Body of pancreas (tissue), 4 donors: ENCODE measurements around the gene NKD2. TPM values are rescaled to one million over a fixed set of nuclear protein-coding genes. Genes with fewer than 3 reads are reported as not detected.

Source experiments
- ATAC-seq: fragments of 150-250 bp; one replicate; pipeline ENCODE4 v1.9.1; 2016
- DNase-seq, 4 donors: peaks; one replicate each; pipeline ENCODE4 v3.0.0-alpha.2; 2019
- H3K27ac ChIP-seq, 4 donors: fragments of 200-600 bp; sonication (generic); 1 replicate in 3 of 4; 2 replicates in 1 of 4; pipeline versions ENCODE4 v1.5.1 to v1.6.1; 2016 to 2019; ENCODE audit warnings: mild to moderate bottlenecking in 1 of 4, mixed read lengths in 1 of 4, moderate library complexity in 1 of 4
- H3K27me3 ChIP-seq, 2 donors: fragments of 200-600 bp; sonication (generic); one replicate each; pipeline ENCODE4 v1.6.0; 2016; ENCODE audit warnings: mild to moderate bottlenecking in 1 of 2
- H3K36me3 ChIP-seq, 2 donors: fragments of 200-600 bp; sonication (generic); replicated peaks in 1 of 2; 2 replicates each; pipeline ENCODE4 v1.5.1; 2016; ENCODE audit warnings: low read depth in 2 of 2; ENCODE audit not compliant: insufficient read depth in 1 of 2
- H3K4me1 ChIP-seq: fragments of 200-600 bp; sonication (generic); one replicate; pipeline ENCODE4 v1.6.0; 2016
- H3K4me3 ChIP-seq, 2 donors: fragments of 200-600 bp; sonication (generic); 1 replicate in 1 of 2; 2 replicates in 1 of 2; pipeline ENCODE4 v1.5.1; 2016 to 2019
- H3K9me3 ChIP-seq, 3 donors: fragments of 200-600 bp; sonication (generic); 1 replicate in 2 of 3; 2 replicates in 1 of 3; pipeline ENCODE4 v1.5.1; 2016
- POLR2A ChIP-seq, 3 donors: fragments of 450-650 bp; IDR thresholded peaks; one replicate each; pipeline ENCODE4 v1.6.1; 2016; ENCODE audit warnings: antibody characterized with exemption in 3 of 3, mild to moderate bottlenecking in 2 of 3
- WGBS, 2 donors: methylation state at CpG; one replicate each; pipeline ENCODE4 v1.1.5; 2017; 5-methylcytosine and 5-hydroxymethylcytosine counted together
- intact Hi-C: fragments of 100-400 bp; cut with DNase I; formaldehyde crosslinking; loops from one replicate; pipeline ENCODE4 v1.15.1; 2023
- total RNA-seq, 2 donors: library from RNA; depleted of rRNA; stranded (reverse); fragments of >200 nt; gene quantifications; one replicate each; pipeline ENCODE4 v1.1.0, GENCODE V29; 2016
- TF ChIP-seq, protein P1 (sequence below), 7 experiments: fragments of 450-650 bp in 4 of 7; fragments of 200-600 bp in 3 of 7; sonication (generic) in 3 of 7; IDR thresholded peaks; one replicate each; pipeline ENCODE4 v1.5.1; 2016 to 2019; ENCODE audit warnings: antibody characterized with exemption in 7 of 7

Gene NKD2
- total RNA-seq, 2 donors from 2014 or later = 4.2 to 12.2 TPM

DNA sequence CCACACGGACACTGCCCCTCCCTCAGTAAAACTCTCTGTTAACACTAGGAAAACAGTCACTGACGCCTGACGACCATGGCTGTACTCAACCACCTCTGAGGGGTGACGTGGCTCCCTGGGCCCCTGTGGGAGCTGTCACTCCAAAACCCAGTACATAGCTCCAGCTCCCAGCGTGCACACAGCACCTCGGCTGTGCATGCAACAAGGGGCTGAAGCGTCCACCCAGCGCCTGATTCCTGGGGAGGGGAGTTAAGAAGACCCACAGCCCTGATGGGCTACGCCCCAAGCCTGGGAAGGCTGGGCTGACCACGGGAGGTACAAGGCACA, 66.9 kb downstream of the NKD2 start:
- no peak for TF ChIP-seq POLR2A (IDR thresholded peaks at IDR 0.05)
- TF ChIP-seq, protein P1, sequence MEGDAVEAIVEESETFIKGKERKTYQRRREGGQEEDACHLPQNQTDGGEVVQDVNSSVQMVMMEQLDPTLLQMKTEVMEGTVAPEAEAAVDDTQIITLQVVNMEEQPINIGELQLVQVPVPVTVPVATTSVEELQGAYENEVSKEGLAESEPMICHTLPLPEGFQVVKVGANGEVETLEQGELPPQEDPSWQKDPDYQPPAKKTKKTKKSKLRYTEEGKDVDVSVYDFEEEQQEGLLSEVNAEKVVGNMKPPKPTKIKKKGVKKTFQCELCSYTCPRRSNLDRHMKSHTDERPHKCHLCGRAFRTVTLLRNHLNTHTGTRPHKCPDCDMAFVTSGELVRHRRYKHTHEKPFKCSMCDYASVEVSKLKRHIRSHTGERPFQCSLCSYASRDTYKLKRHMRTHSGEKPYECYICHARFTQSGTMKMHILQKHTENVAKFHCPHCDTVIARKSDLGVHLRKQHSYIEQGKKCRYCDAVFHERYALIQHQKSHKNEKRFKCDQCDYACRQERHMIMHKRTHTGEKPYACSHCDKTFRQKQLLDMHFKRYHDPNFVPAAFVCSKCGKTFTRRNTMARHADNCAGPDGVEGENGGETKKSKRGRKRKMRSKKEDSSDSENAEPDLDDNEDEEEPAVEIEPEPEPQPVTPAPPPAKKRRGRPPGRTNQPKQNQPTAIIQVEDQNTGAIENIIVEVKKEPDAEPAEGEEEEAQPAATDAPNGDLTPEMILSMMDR (IDR thresholded peaks at IDR 0.05) = no peak
- Histone ChIP-seq H3K36me3 (peaks cover 0 to 40% of the 10 kb centered on the region in 2 donors), H3K4me3 (no peak overlapping the region), H3K27ac (no peak overlapping the region), H3K4me1 (no peaks in the 10 kb centered on the region), H3K27me3 (no peaks in the 10 kb centered on the region), H3K9me3 (no peaks in the 10 kb centered on the region)
- WGBS, 2 donors = 89% methylated on average over 10 of the region's 10 CpGs; no CpG with 5 or more reads in 1 of the 2 donors
- DNase-seq = no peak
- no peak for ATAC-seq
- intact Hi-C loops = no loop called here

DNA sequence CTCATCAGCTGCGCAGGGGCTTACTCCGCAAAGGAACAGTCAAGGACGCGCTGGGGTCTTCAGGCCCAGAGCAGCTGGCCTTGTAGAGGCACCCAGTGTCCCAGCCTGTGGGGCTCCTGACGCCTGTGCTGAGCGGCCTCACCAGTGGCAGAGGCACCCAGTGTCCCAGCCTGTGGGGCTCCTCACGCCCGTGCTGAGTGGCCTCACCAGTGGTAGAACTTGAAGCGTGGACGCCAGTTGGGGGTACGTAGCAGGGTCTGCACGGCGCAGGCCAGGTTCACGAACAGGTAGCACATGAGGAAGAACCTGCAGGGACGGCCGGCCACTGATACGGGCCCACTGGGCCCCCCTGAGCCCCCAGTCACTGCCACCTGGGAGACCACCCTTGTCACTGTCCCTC, 67.3 kb downstream of the NKD2 start:
- Histone ChIP-seq H3K4me3 (no peak overlapping the region), H3K27ac (no peak overlapping the region), H3K4me1 (no peaks in the 10 kb centered on the region), H3K36me3 (peaks cover 0 to 40% of the 10 kb centered on the region in 2 donors), H3K9me3 (no peaks in the 10 kb centered on the region), H3K27me3 (no peaks in the 10 kb centered on the region)
- no peak for ATAC-seq
- 98 to 99% methylated on average over 6 to 8 of the region's 17 CpGs for WGBS, 2 donors
- intact Hi-C loops = no loop called here
- DNase-seq = no peak
- TF ChIP-seq, protein P1 (IDR thresholded peaks at IDR 0.05) = no peak
- TF ChIP-seq POLR2A (IDR thresholded peaks at IDR 0.05) = no peak

DNA sequence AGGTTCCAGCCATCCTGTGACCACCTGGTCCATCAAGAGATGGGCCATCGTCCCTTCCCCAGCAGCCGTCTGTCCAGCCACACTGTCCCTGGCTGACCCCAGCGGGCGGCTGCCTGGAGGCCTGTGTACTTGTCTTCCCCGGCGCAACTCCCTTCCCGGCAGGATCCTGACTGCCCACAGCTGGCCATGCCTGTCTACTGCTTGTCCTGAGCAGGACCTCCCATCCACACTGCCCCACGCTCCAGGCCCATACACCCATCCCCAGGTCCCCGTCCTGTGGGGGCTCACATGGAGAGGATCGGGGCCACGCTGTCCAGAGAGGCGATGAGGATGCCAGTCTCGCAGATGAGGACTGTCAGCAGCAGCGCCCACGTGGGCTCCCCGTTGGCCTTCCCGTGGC, 67.8 kb downstream of the NKD2 start:
- no peak overlapping the region for H3K27ac ChIP-seq
- 95 to 97% methylated on average over 5 to 17 of the region's 17 CpGs for WGBS, 2 donors
- H3K9me3 ChIP-seq = no peaks in the 10 kb centered on the region
- intact Hi-C loops = no loop called here
- ATAC-seq (no peak), DNase-seq (no peak)
- no peak for TF ChIP-seq POLR2A (IDR thresholded peaks at IDR 0.05)
- TF ChIP-seq, protein P1 (IDR thresholded peaks at IDR 0.05) = no peak
- no peaks in the 10 kb centered on the region for H3K27me3 ChIP-seq
- peaks cover 0 to 40% of the 10 kb centered on the region in 2 donors for H3K36me3 ChIP-seq
- no peak overlapping the region for H3K4me3 ChIP-seq
- H3K4me1 ChIP-seq = no peaks in the 10 kb centered on the region

DNA sequence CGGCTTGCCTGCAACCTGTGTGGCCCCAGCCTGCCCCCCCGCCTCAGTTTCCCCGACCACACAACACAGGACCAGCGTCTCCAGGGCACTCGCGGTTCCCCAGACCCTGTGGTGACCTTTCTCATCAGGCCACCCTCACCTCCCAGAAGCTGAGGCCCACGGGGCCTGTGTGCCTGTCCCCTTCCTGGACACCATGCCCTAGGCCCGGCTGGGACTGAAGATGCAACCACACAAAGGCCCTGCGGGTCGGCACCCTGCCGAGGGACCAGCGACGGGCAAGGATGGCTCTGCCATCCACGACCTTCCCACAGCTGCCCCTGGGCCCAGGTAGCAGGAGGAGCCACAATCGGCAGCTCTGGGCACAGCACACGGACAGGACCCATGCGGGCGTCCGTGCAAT, 68.4 kb downstream of the NKD2 start:
- no peaks in the 10 kb centered on the region for H3K4me1 ChIP-seq
- DNase-seq = no peak
- H3K27me3 ChIP-seq = no peaks in the 10 kb centered on the region
- no peak overlapping the region for H3K27ac ChIP-seq
- TF ChIP-seq, protein P1 (IDR thresholded peaks at IDR 0.05) = no peak
- TF ChIP-seq POLR2A (IDR thresholded peaks at IDR 0.05) = no peak
- 86 to 92% methylated on average over 2 to 18 of the region's 19 CpGs for WGBS, 2 donors
- H3K9me3 ChIP-seq = no peaks in the 10 kb centered on the region
- no peak for ATAC-seq
- intact Hi-C loops = no loop called here
- peaks cover 0 to 44% of the 10 kb centered on the region in 2 donors for H3K36me3 ChIP-seq
- no peak overlapping the region for H3K4me3 ChIP-seq

DNA sequence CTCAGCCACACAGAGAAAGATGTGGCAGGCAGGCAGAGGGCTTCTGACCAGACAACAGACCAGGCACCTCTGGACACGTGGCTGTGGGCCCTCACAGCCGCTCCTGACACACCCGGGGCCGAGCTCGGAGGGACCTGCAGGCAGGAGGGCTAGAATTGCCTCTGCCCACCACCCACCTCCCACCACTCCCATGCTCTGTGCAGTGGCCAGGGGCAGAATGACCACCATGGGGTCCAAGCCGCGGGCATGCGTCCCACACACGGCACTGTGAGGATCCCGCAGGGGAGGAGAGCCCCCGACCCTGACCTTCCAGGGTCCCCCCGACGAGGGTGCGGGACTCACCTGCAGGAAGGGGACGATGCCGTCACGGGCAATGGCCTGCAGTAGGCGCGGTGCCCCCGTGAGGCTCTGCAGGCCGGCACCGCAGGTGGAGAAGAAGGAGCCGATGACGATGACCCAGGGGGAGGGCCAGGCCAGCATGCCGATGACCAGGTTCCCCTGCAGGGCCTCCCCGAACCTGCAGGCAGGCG, 69.0 kb downstream of the NKD2 start:
- no peak for TF ChIP-seq POLR2A (IDR thresholded peaks at IDR 0.05)
- TF ChIP-seq, protein P1 (IDR thresholded peaks at IDR 0.05) = no peak
- Histone ChIP-seq H3K9me3 (no peaks in the 10 kb centered on the region), H3K4me3 (no peak overlapping the region), H3K27ac (no peak overlapping the region), H3K27me3 (no peaks in the 10 kb centered on the region), H3K4me1 (no peaks in the 10 kb centered on the region), H3K36me3 (peaks cover 0 to 44% of the 10 kb centered on the region in 2 donors)
- WGBS, 2 donors = 95 to 96% methylated on average over 11 to 26 of the region's 27 CpGs
- ATAC-seq (peak; percentile 22), DNase-seq (no peak)
- intact Hi-C loops = no loop called here
